Neural cell (in vitro differentiated cells): ENCODE results near the gene LDLRAD2.
"Not testable (repeated sequence)": the region's sequence is repeated elsewhere in the genome, so short reads cannot be mapped to it uniquely, and the experiment has no call there.

Experiments
- CTCF ChIP-seq: fragments of 450-650 bp; IDR thresholded peaks from 2 replicates; pipeline ENCODE4 v1.5.1; 2014; ENCODE audit warnings: antibody characterized with exemption, mild to moderate bottlenecking, moderate library complexity; ENCODE audit not compliant: poor library complexity, severe bottlenecking
- EP300 ChIP-seq: fragments of 450-650 bp; conservative IDR thresholded peaks from 2 replicates; pipeline ENCODE4 v1.6.1; 2014; ENCODE audit warnings: antibody characterized with exemption, mild to moderate bottlenecking, moderate library complexity; ENCODE audit not compliant: poor library complexity, severe bottlenecking
- POLR2AphosphoS5 ChIP-seq: IDR thresholded peaks from 2 replicates; pipeline ENCODE4 v1.6.1; 2012
- RAD21 ChIP-seq: fragments of 450-650 bp; conservative IDR thresholded peaks from 2 replicates; pipeline ENCODE4 v1.6.1; 2014; ENCODE audit warnings: antibody characterized with exemption, mild to moderate bottlenecking, moderate library complexity
- REST ChIP-seq: IDR thresholded peaks from 2 replicates; pipeline ENCODE4 v1.6.1; 2012; ENCODE audit warnings: borderline replicate concordance
- SMC3 ChIP-seq: fragments of 450-650 bp; conservative IDR thresholded peaks from 2 replicates; pipeline ENCODE4 v1.6.1; 2014; ENCODE audit warnings: antibody characterized with exemption, mild to moderate bottlenecking, moderate library complexity; ENCODE audit not compliant: poor library complexity

- TF ChIP-seq CTCF, POLR2AphosphoS5, RAD21, REST, EP300, SMC3: not testable (repeated sequence)
These were observed 41.5 kb upstream of the LDLRAD2 start for GRCh38 chr1:21770602-21771001.
